Thoracic aorta (tissue), 2 donors: ENCODE measurements around the gene TENM4. TPM values are rescaled to one million over a fixed set of nuclear protein-coding genes. Genes with fewer than 3 reads are reported as not detected.

Experiments used
- ATAC-seq: fragments of 150-250 bp; one replicate; pipeline ENCODE4 v1.8.0; 2017; ENCODE audit warnings: low read depth; ENCODE audit not compliant: insufficient number of reproducible peaks, low FRiP score
- DNase-seq: peaks from one replicate; pipeline ENCODE4 v3.0.0-alpha.2; 2020; ENCODE audit warnings: low spot score
- H3K27ac ChIP-seq, 2 donors: fragments of 200-600 bp; sonication (generic); 1 replicate in 1 of 2; 2 replicates in 1 of 2; pipeline ENCODE4 v1.5.1; 2016; ENCODE audit warnings: mild to moderate bottlenecking in 2 of 2, moderate library complexity in 2 of 2
- H3K27me3 ChIP-seq: fragments of 200-600 bp; sonication (generic); replicated peaks from 2 replicates; pipeline ENCODE4 v1.6.0; 2016; ENCODE audit warnings: mild to moderate bottlenecking; ENCODE audit not compliant: insufficient read depth
- H3K36me3 ChIP-seq: fragments of 200-600 bp; sonication (generic); one replicate; pipeline ENCODE4 v1.5.1; 2016
- H3K4me1 ChIP-seq, 2 donors: fragments of 200-600 bp; sonication (generic); 1 replicate in 1 of 2; 2 replicates in 1 of 2; pipeline versions ENCODE4 v1.5.1 to v1.6.0; 2016; ENCODE audit warnings: low read depth in 2 of 2, mild to moderate bottlenecking in 1 of 2; ENCODE audit not compliant: control insufficient read depth in 1 of 2
- H3K4me3 ChIP-seq: fragments of 200-600 bp; sonication (generic); 2 replicates; pipeline ENCODE4 v1.5.1; 2016; ENCODE audit warnings: mild to moderate bottlenecking
- H3K9me3 ChIP-seq: fragments of 200-600 bp; sonication (generic); 2 replicates; pipeline ENCODE4 v1.5.1; 2016
- CTCF ChIP-seq: fragments of 200-600 bp; sonication (generic); IDR thresholded peaks from one replicate; pipeline ENCODE4 v1.5.1; 2019; ENCODE audit warnings: antibody characterized with exemption
- total RNA-seq, 2 donors: library from RNA; depleted of rRNA; stranded (reverse); fragments of >200 nt; gene quantifications; one replicate each; pipeline versions ENCODE4 v1.1.0 to v1.2.3, GENCODE V29; 2016

The TENM4 gene
- total RNA-seq, 2 donors from 2014 or later = 6.1 to 13.3 TPM

GRCh38 chr11:78846269-78846668 lies 594.6 kb downstream of the TENM4 start:
- no peak for ATAC-seq
- TF ChIP-seq CTCF = no peak
- H3K4me3 ChIP-seq = no peak overlapping the region
- no peak for DNase-seq
- no peaks in the 10 kb centered on the region for H3K27me3 ChIP-seq
- H3K4me1 ChIP-seq = peaks cover 10 to 27% of the 10 kb centered on the region in 2 donors
- no peak overlapping the region for H3K27ac ChIP-seq
- no peaks in the 10 kb centered on the region for H3K36me3 ChIP-seq
- no peaks in the 10 kb centered on the region for H3K9me3 ChIP-seq

GRCh38 chr11:78845496-78845895 lies 595.3 kb downstream of the TENM4 start:
- Histone ChIP-seq H3K4me1 (peaks cover 10 to 27% of the 10 kb centered on the region in 2 donors), H3K27me3 (no peaks in the 10 kb centered on the region), H3K36me3 (no peaks in the 10 kb centered on the region), H3K9me3 (no peaks in the 10 kb centered on the region), H3K4me3 (no peak overlapping the region), H3K27ac (no peak overlapping the region)
- no peak for ATAC-seq
- DNase-seq = no peak
- TF ChIP-seq CTCF = no peak

GRCh38 chr11:78841456-78842060 lies 599.3 kb downstream of the TENM4 start:
- H3K36me3 ChIP-seq = no peaks in the 10 kb centered on the region
- peaks cover 9 to 18% of the 10 kb centered on the region in 2 donors for H3K4me1 ChIP-seq
- no peak for TF ChIP-seq CTCF
- DNase-seq = no peak
- no peaks in the 10 kb centered on the region for H3K9me3 ChIP-seq
- ATAC-seq = no peak
- H3K27ac ChIP-seq = no peak overlapping the region
- no peak overlapping the region for H3K4me3 ChIP-seq
- no peaks in the 10 kb centered on the region for H3K27me3 ChIP-seq

- H3K4me1 ChIP-seq = peaks cover 2 to 8% of the 10 kb centered on the region in 2 donors
- no peak overlapping the region for H3K4me3 ChIP-seq
- no peak for ATAC-seq
- DNase-seq = no peak
- no peak overlapping the region for H3K27ac ChIP-seq
- H3K36me3 ChIP-seq = no peaks in the 10 kb centered on the region
- TF ChIP-seq CTCF = no peak
- H3K27me3 ChIP-seq = no peaks in the 10 kb centered on the region
- no peaks in the 10 kb centered on the region for H3K9me3 ChIP-seq
Measured at GRCh38 chr11:78840623-78841022, 600.2 kb downstream of the TENM4 start.

- Histone ChIP-seq H3K27me3 (no peaks in the 10 kb centered on the region), H3K27ac (no peak overlapping the region), H3K4me1 (peaks cover 0 to 4% of the 10 kb centered on the region in 2 donors), H3K4me3 (no peak overlapping the region), H3K9me3 (no peaks in the 10 kb centered on the region), H3K36me3 (no peaks in the 10 kb centered on the region)
- no peak for TF ChIP-seq CTCF
- ATAC-seq = no peak
- no peak for DNase-seq
Measured at GRCh38 chr11:78840200-78840599, 600.6 kb downstream of the TENM4 start.
